ENCODE results near the gene CXADR.
"Not testable (repeated sequence)": the region's sequence is repeated elsewhere in the genome, so short reads cannot be mapped to it uniquely, and the experiment has no call there.

DNA sequence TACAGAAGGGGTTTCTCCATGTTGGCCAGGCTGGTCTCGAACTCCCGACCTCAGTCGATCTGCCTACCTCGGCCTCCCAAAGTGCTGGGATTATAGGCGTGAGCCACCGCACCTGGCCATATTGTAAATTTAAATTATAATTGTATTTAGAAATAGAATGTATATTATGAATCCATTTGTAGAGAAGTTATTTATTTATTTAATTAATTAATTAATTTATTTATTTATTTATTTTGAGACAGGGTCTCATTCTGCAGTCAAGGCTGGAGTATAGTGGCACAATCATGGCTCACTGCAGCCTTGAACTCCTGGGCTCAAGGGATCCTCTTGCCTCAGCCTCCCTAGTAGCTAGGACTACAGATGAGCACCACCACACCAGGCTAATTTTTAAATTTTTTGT, 34.7 kb upstream of the CXADR start:
- TF ChIP-seq, protein P1, sequence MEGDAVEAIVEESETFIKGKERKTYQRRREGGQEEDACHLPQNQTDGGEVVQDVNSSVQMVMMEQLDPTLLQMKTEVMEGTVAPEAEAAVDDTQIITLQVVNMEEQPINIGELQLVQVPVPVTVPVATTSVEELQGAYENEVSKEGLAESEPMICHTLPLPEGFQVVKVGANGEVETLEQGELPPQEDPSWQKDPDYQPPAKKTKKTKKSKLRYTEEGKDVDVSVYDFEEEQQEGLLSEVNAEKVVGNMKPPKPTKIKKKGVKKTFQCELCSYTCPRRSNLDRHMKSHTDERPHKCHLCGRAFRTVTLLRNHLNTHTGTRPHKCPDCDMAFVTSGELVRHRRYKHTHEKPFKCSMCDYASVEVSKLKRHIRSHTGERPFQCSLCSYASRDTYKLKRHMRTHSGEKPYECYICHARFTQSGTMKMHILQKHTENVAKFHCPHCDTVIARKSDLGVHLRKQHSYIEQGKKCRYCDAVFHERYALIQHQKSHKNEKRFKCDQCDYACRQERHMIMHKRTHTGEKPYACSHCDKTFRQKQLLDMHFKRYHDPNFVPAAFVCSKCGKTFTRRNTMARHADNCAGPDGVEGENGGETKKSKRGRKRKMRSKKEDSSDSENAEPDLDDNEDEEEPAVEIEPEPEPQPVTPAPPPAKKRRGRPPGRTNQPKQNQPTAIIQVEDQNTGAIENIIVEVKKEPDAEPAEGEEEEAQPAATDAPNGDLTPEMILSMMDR (conservative IDR thresholded peaks at IDR 0.05; ENCODE audit: low read length), result not testable (repeated sequence)
- not testable (repeated sequence) for TF ChIP-seq EZH2phosphoT487 (IDR thresholded peaks at IDR 0.05; ENCODE audit: borderline replicate concordance)
